ENCODE measurements around the gene GRID2IP.
A peak's percentile ranks its signal among the peaks of the same experiment; 100 is the strongest.

GRID2IP gene

DNA sequence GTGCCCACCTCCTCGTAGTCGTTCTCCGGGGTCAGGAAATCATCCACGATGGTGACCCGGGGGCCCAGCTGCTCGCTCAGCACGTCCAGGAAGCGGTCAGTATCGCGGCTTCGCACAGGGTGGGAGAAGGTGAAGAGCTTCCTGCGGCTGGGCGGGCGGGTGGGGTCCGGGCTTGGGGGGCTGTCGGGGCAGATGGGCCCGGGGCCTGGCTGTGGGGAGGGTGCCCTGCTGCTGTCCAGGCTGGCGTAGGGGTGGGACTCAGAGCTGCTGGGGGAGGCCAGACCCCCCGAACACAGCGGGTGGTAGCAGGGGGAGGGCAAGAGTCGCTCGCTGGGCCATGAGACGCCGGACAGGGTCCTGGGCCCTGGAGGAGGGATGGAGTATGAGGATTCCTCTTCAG lies 42.3 kb downstream of the GRID2IP start:
- Mint-ChIP-seq H3K4me1 (peaks cover 16% of the 10 kb centered on the region), H3K27me3 (no peaks in the 10 kb centered on the region), H3K27ac (no peak overlapping the region), H3K9me3 (no peaks in the 10 kb centered on the region), H3K4me3 (no peak overlapping the region)
- ATAC-seq (no peak), DNase-seq (no peak)

DNA sequence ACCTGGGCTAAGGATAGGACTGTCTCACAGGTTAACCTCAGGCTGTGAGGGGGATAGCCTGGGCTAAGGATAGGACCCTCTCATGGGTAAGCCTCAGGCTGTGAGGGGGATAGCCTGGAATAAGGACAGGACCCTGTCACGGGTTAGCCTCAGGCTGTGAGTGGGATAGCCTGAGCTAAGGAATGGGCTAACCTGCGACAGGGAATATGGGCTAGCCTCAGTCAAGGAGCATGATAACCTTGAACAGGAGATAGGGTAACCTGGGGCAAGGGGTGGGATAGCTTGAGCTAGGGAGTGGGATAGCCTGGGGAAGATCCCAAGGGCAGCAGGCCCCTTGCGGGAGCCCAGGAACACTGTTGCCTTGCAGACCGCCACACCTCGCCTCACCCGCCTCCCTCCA lies 42.7 kb downstream of the GRID2IP start:
- no peak for DNase-seq
- Mint-ChIP-seq H3K27ac (no peak overlapping the region), H3K4me3 (no peak overlapping the region), H3K27me3 (no peaks in the 10 kb centered on the region), H3K9me3 (no peaks in the 10 kb centered on the region), H3K4me1 (peaks cover 16% of the 10 kb centered on the region)
- no peak for ATAC-seq

DNA sequence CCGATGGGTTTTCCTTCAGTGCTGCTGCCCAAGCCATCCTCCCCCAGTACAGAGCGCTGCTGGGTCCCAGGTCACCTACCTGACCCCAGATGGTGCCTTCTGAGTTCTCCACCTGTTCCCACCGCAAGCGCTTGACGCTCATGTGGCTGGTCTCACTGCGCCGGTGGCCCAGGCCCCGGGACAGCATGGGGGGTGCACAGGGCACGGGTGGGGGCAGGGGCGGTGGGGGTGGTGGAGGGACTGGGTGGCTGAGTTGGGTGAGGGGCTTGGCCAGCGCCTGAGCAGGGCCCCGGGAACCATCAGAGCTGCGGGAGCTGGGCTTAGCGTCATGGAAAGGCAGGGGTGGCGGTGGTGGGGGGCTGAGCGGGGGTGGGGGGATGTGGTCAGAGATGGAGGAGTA lies 43.4 kb downstream of the GRID2IP start:
- Mint-ChIP-seq H3K4me1 (peaks cover 16% of the 10 kb centered on the region), H3K27ac (no peak overlapping the region), H3K27me3 (no peaks in the 10 kb centered on the region), H3K9me3 (no peaks in the 10 kb centered on the region), H3K4me3 (no peak overlapping the region)
- DNase-seq (no peak), ATAC-seq (no peak)

DNA sequence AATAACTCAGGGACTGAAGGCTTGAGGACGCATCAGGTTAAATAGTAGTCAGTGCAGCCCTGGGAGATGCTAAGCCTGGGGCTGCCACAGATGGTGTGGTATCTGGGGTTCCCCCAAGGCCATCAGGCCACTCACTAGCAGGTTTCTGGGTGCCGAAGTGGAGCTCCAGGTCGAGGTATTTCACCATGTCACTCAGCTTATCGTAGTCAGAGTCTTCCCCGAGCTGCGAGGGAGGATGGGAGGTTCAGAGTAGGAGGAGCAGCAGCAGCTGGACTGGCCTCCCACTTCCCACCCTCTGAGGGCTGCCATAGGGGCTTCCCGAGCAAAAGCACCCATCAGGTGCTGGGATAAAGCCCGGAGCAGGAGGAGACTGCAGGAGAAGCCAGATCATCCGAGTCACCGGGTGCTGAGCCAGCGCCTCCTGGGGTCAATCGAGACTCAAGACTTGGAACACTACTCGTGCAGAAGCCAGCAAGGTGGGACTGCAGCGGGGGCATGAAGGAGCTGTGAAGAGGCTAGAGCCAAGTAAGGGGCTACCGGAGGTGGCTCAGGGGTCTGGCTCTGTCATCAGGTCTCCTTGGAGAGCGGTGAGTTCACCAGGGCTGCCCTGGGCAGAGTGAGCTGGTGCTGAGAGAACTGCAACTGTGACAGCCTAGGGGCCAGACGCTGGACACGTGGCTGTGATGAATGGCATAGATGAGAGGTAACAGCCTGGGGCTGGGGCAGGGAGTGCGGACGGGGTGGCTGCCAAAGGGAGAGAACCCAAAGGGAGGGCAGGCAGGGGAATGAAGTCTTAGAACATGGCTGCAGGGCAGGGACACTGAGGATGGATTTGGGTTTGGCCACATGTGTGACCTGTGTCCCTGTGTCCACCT lies 45.3 kb downstream of the GRID2IP start:
- Mint-ChIP-seq H3K27ac (no peak overlapping the region), H3K27me3 (no peaks in the 10 kb centered on the region), H3K4me1 (peaks cover 16% of the 10 kb centered on the region), H3K9me3 (no peaks in the 10 kb centered on the region), H3K4me3 (no peak overlapping the region)
- no peak for ATAC-seq
- no peak for DNase-seq

DNA sequence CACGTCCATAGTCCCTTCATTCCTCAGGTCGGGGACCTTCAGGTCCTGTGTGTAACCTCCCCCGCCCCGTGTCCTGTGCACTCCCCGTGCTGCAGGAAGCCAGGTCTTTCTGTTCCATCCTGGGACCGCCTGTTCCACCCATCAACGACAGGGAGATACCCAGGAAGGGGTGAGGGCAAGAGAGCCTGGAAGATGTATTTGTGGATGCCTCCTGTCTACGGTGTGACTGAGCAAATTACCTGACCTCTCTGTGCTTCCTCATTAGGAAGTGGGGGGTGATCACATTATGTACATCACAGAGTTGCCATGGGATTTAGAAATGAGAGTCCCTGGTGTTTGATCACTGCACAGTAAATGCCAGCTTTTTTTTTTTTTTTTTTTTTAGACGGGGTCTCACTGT lies 46.3 kb downstream of the GRID2IP start:
- H3K27me3 Mint-ChIP-seq = no peaks in the 10 kb centered on the region
- H3K4me1 Mint-ChIP-seq = peaks cover 16% of the 10 kb centered on the region
- H3K27ac Mint-ChIP-seq = no peak overlapping the region
- H3K4me3 Mint-ChIP-seq = peak overlapping the region; percentile 93 to 95
- no peaks in the 10 kb centered on the region for H3K9me3 Mint-ChIP-seq
- ATAC-seq (no peak), DNase-seq (no peak)

DNA sequence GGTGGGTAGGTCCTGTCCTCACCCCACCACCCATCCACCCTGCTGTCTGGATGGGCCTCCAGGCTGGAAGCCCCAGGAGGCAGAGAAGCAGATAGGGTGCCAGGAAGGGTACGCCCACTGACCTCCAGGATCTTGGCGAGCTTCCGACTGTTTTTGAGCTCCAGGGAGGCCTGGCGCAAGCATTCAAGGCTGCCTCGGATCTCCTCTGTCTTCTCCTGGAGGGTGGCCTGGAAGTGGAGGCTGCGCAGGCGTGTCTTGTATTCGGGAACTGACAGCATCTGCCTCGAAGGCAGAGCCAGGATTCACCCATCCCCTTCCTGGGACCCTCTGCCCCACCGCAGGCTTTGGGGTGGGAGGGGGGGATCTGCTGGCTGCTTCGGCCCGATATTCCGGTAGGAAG lies 48.4 kb downstream of the GRID2IP start:
- H3K27ac Mint-ChIP-seq = no peak overlapping the region
- DNase-seq = no peak
- peaks cover 16% of the 10 kb centered on the region for H3K4me1 Mint-ChIP-seq
- no peaks in the 10 kb centered on the region for H3K27me3 Mint-ChIP-seq
- no peak overlapping the region for H3K4me3 Mint-ChIP-seq
- H3K9me3 Mint-ChIP-seq = no peaks in the 10 kb centered on the region
- no peak for ATAC-seq

DNA sequence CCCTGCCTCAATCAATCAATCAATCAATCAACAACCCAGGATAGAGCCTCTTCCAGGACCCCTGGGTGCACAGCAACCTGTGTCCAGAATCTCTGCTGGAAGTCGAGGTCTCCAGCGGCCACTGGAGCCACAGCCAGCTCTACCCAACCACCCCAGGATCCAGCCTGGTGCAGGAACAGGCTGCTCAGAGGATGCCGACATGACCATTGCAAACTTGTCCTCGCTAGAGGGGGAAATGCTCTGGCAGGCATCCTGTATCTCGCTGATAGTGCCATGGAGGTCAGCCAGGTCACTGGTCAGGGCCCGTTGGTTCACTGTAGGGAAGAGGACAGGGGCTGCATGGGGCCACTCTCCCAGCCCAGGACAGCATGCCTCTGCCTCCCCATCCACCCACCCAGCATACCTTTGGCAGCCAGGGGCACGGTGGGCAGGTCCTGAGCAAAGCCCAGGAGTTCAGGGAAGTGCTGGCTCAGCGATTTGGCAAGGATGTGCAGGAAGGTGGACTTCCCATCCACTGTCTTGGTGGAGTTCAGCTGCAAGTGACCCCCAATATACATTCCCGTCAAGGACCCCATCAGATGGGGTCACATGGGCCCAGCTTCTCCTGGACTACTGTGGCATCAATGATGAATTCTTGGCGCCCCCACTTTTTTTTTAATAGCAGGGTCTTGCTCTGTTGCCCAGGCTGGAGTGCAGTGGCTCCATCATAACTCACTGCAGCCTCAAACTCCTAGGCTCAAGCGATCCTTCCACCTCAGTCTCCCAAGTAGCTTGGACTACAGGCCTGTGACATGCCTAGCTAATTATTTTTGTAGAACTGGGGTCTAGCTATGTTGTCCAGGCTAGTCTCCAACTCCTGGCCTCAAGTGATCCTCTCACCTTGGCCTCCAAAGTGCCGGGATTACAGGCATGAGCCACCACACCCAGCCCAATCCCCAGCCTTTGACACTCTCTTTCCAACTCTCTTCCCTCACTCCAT lies 49.4 kb downstream of the GRID2IP start:
- H3K4me1 Mint-ChIP-seq = peaks cover 16% of the 10 kb centered on the region
- ATAC-seq (no peak), DNase-seq (no peak)
- no peak overlapping the region for H3K27ac Mint-ChIP-seq
- H3K27me3 Mint-ChIP-seq = no peaks in the 10 kb centered on the region
- no peak overlapping the region for H3K4me3 Mint-ChIP-seq
- H3K9me3 Mint-ChIP-seq = no peaks in the 10 kb centered on the region

DNA sequence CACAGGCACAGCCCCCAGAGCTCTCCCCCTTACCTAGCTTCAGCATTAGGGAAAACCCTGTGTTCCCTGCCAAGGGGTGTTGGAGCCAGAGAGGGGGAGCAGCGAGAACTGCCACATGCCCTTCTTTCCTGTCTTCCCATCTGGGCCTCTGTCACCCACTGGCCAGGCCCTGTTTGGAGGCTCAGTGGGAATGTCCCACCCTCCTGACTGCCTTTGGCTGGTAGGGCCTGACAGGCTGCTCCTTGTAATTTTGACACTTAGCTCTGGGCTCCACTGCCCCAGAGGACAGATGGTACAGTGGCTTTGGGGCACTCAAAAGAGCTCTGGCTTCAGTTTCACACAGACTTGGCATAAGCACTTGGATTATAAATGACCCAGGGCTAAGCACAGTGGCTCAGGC lies 50.6 kb downstream of the GRID2IP start:
- Mint-ChIP-seq H3K27me3 (no peaks in the 10 kb centered on the region), H3K27ac (no peak overlapping the region), H3K4me1 (peaks cover 13% of the 10 kb centered on the region)

DNA sequence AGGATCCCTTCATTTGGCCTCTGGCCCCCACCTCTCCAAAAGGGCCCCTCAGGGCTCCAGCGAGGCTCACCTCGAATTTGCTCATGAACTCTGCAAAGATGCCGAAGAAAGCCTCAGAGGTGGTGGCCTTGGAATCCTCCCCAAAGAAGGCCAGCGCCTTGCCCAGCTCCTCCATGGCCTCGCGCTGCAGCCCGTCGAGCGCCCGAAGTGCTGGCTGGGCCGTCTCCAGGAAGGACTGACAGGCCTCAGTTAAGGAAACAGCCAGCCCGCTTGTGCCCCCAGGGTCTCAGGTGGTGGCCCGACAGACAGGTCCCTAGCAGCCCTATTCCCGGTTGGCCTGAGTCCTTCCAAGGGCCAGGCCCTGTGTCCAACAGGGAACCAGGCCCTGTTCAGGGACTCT lies 53.3 kb downstream of the GRID2IP start:
- H3K9me3 Mint-ChIP-seq = no peaks in the 10 kb centered on the region
- no peak for DNase-seq
- no peaks in the 10 kb centered on the region for H3K4me1 Mint-ChIP-seq
- ATAC-seq = no peak
- H3K27ac Mint-ChIP-seq = no peak overlapping the region
- H3K4me3 Mint-ChIP-seq = no peak overlapping the region
- H3K27me3 Mint-ChIP-seq = no peaks in the 10 kb centered on the region

More for the DNA sequence above, 50.6 kb downstream of the GRID2IP start:
- no peak for ATAC-seq
- no peak for DNase-seq
- no peak overlapping the region for H3K4me3 Mint-ChIP-seq
- no peaks in the 10 kb centered on the region for H3K9me3 Mint-ChIP-seq

DNA sequence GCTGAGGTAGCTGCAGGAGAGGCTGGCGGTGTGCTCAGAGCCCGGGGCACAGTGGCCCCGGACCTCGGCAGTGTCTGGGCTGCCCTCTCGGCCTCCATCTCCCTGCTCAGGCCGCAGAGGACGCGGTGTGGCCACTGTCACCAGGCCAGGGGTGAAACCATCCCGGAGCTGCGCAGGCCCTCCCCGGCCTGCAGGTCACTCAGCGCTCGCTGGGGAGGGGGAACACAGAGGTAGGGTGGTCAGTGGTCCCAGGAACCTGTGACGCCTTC lies 53.7 kb downstream of the GRID2IP start:
- H3K4me1 Mint-ChIP-seq = no peaks in the 10 kb centered on the region
- no peaks in the 10 kb centered on the region for H3K9me3 Mint-ChIP-seq
- peaks cover 2% of the 10 kb centered on the region for H3K27me3 Mint-ChIP-seq
- ATAC-seq (peak; percentile 18), DNase-seq (no peak)
- no peak overlapping the region for H3K27ac Mint-ChIP-seq
- no peak overlapping the region for H3K4me3 Mint-ChIP-seq

DNA sequence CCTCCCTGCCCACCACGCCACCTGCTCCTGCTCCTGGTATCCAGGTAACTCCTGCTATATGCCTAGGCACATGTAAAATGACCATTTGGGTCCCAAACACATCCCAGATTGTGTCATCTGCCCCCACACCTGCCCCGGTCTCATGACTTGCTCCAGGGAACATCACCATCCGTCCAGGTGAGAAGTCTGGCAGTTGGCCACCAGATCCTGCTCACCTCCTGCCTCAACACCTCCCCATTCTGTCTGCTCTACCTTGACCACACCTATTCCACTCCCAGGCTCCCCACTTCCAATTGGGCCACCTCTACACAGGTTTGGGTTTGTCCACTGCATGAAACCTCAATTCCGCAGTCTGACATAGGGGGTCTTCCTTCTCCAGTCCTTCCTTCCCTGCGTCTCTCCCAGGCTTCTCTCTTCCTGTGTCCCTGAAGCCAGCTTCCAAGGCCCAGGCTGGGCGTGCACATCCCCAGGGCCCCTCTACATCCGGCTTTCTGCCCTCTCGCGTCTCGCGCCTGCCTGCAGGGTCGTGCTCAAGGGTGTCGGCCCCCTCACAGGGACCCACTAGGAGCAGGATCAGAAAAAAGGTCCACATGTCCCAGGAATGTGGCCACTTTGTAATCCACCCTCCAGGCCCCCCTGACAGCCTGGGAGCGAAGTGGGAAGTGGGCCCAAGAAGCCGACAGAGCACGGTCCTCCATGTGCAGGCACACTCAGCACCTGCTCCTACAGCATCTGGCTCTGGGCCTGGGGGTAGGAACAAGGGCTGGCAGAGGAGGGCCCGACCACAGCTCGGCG lies 54.2 kb downstream of the GRID2IP start:
- no peaks in the 10 kb centered on the region for H3K9me3 Mint-ChIP-seq
- ATAC-seq = no peak
- no peak for DNase-seq
- no peak overlapping the region for H3K27ac Mint-ChIP-seq
- no peaks in the 10 kb centered on the region for H3K4me1 Mint-ChIP-seq
- H3K4me3 Mint-ChIP-seq = no peak overlapping the region
- peaks cover 7% of the 10 kb centered on the region for H3K27me3 Mint-ChIP-seq

DNA sequence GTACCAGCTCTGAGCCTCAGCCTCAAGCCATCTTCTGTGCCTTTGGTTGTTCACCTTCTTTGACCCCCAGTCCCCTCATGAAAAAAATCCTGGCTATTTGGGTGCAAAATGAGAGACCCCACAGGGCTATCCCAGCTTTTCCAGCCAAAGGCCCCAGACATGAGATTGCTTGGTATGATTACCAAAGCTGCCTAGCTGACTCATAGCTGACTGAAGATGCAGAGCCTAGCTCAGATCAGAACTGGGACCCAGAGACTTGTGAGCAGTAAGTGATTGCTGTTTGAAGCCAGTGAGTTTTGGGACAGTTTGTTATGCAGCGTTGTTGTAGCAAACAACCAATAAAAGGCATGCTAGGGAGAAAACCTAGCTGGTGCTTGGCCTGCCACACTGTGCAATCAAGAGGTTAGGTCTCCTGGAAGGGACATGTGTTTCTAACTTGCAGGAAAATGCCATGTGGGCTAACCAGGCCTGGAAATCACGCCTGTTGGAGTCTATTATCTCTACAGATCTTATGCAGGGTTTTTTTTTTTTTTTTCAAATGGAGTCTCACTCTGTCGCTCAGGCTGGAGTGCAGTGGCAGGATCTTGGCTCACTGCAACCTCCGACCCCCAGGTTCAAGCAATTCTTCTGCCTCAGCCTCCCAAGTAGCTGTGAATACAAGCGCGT lies 55.5 kb downstream of the GRID2IP start:
- H3K27me3 Mint-ChIP-seq = peaks cover 8% of the 10 kb centered on the region
- ATAC-seq = no peak
- no peak for DNase-seq
- no peaks in the 10 kb centered on the region for H3K4me1 Mint-ChIP-seq
- H3K9me3 Mint-ChIP-seq = no peaks in the 10 kb centered on the region
- H3K27ac Mint-ChIP-seq = no peak overlapping the region
- H3K4me3 Mint-ChIP-seq = no peak overlapping the region

DNA sequence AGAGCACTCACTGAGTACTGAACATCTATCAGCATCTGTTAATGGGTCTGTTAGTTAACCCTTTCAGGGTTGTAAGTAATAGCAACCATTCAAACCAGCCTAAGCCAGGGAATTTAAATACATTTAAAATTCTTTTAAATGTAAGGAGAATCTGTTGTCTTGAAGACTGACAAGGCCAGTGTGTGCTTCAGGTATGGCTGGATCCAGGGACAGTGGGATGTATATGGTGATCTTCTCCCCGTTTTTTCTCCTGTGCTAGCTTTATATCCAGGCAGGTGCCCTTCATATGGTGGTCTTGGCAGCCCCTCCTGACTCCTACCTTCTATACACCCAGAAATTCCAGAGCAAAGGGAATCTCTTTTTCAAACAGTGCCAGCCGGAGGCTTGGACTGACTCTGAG lies 56.9 kb downstream of the GRID2IP start:
- Mint-ChIP-seq H3K27me3 (peaks cover 8% of the 10 kb centered on the region), H3K4me1 (no peaks in the 10 kb centered on the region), H3K9me3 (no peaks in the 10 kb centered on the region), H3K27ac (no peak overlapping the region), H3K4me3 (no peak overlapping the region)
- ATAC-seq (no peak), DNase-seq (no peak)

DNA sequence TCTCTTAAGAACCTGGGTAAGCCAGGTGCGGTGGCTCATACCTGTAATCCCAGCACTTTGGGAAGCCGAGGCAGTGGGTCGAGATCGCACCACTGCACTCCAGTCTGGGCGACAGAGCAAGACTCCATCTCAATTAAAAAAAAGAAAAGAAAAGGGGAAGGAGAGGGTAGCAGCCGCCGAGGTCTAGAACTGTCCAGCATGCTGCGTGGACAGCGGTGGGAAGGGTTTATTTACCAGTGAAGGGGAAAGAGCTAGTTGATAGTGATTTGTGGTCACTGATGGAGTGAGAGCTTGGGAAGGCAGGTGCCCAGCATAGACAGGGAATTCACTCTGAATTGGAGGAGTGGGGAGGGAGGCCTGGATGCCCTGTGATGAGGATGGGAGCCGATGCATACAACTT lies 60.1 kb downstream of the GRID2IP start:
- Mint-ChIP-seq H3K27me3 (peaks cover 8% of the 10 kb centered on the region), H3K4me1 (no peaks in the 10 kb centered on the region), H3K4me3 (no peak overlapping the region), H3K9me3 (no peaks in the 10 kb centered on the region), H3K27ac (no peak overlapping the region)
- DNase-seq (no peak), ATAC-seq (no peak)

DNA sequence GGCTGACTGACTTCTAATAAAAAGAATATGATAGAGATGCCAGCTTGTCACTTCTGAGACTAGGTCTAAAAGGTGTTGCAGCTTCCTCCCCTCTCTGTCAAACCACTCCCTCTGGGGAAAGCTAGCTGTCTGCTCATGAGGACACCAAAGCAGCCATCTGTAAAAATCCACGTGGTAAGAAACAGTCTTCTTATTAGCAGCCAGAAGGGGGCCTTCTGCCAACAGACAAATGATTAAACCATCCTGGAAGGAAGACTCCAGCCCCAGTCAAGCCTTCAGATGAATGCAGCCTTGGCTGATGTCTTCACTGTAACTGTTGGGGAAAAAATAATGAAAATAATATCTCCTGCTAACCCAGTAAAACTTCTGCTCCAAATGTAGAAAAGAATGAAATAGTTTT lies 61.6 kb downstream of the GRID2IP start:
- Mint-ChIP-seq H3K9me3 (no peaks in the 10 kb centered on the region), H3K4me1 (peaks cover 2% of the 10 kb centered on the region), H3K27me3 (peaks cover 8% of the 10 kb centered on the region), H3K4me3 (no peak overlapping the region), H3K27ac (no peak overlapping the region)
- ATAC-seq = no peak
- DNase-seq = no peak
